LNCAP (cell line): ENCODE results near the gene ETV1.

Source experiments
- TF ChIP-seq, protein P1 (sequence below): fragments of 450-650 bp; IDR thresholded peaks from 2 replicates; pipeline ENCODE4 v1.5.1; 2017; ENCODE audit warnings: mild to moderate bottlenecking

Gene ETV1

DNA sequence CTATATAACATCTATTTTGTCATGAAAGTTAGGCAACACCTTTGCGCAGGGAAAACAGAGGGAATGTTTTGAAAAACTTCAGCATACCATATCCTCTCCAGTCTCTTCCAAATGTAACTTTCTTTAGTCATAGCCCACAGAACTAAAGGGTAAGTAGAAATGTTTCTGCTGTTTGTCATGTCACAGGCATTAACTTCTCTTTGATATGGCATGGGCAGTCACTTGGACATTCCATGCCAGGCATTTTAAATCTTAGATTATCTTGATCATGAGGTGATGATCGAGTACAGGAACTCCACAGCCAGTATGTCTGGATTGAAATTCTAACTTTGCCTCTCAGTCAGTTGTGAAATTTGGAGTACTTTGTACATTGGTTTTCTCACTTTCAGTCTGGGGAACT is 27.5 kb upstream of the ETV1 start:
- TF ChIP-seq, protein P1, sequence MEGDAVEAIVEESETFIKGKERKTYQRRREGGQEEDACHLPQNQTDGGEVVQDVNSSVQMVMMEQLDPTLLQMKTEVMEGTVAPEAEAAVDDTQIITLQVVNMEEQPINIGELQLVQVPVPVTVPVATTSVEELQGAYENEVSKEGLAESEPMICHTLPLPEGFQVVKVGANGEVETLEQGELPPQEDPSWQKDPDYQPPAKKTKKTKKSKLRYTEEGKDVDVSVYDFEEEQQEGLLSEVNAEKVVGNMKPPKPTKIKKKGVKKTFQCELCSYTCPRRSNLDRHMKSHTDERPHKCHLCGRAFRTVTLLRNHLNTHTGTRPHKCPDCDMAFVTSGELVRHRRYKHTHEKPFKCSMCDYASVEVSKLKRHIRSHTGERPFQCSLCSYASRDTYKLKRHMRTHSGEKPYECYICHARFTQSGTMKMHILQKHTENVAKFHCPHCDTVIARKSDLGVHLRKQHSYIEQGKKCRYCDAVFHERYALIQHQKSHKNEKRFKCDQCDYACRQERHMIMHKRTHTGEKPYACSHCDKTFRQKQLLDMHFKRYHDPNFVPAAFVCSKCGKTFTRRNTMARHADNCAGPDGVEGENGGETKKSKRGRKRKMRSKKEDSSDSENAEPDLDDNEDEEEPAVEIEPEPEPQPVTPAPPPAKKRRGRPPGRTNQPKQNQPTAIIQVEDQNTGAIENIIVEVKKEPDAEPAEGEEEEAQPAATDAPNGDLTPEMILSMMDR: no peak

DNA sequence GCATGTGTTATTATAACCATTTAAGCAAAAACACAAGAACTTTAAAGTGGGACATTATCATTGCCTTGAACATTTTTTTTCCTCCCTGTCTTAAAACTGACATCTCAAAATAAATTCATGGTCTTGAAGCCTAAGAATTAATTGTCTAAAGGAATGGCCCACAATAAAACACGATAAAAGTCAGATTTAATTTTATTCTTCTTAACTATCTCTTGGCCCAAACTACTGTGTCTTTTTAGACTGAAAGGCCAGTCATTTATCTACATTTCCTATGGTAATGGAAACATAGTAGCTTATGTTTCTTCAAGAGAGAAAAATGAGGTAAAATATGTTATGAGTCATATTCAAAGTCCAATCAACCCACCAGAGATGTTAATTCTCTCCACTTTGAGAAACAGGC is 24.4 kb upstream of the ETV1 start:
- TF ChIP-seq, protein P1: no peak

DNA sequence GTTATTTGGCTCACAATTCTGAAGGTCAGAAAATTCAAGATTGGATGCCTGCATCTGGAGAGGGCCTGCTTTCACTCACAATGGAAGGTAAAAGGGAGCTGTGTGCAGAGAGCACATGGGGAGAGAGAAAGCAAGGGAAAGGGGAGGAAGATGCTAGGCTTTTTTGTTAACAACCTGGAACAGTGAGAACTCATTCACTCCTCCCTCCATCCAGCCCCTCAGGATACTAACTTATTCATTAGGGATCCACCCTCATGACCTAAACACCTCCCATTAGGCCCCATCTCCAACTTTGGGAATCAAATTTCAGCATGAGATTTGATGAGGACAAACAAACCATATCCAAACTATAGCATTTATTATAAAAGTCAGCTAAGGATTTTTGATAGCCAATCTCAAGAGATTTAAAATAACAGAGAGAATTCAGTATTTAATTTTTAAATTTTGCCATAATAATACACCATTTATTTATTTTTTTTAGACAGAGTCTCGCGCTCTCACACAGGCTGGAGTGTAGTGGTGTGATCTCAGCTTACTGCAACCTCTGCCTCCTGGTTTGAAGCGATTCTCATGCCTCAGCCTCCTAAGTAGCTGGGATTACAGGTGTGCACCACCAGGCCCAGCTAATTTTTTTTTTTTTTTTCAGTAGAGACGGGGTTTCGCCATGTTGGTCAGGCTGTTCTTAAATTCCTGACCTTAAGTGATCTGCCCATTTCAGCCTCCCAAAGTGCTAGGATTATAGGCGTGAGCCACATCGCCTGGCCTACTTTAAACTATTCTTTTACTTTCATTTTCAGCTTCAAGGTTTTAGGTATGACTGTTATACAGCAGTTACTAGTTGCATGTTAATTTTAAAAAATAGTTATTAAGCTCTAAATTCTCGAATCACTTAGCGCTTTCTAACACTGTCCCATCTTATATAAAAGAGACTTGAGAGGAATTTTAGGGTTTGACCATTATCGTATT is 20.3 kb upstream of the ETV1 start:
- TF ChIP-seq, protein P1: no peak

DNA sequence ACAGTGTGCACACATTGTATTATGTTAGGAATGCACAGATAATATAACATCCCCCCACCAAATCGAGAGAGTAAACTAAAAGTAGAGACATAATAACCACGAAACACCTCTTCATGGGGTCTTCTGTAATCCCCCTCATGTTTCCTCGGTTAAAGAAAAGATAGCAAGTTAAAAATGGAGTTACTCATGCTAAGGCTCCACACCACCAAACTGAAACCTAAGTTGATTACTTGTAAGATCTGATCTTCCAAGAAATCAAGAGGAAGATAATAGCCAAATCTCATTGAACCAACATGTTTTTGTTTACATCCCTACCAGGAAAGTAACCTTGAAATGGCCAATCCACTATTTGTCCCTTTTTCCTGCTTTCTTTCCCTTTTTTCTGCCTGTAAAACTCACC is 11.7 kb upstream of the ETV1 start:
- TF ChIP-seq, protein P1: no peak

DNA sequence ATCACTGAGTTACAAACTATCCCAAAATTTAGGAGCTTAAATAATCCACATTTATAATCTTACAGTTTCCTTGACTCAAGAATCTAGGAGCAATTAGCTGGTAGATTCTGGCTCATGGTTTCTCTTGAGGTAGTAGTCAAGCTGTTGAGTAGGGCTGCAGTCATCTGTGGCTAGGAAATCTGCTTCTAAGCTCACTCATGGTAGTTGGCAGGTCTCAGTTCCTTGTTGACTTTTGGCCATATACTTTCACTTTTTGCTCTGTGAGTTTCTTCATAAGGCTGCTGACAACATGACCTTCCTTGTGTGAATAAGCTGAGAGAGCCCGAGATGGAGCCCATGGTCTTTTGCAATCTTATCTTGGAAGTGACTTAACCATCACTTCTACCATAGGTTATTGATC is 10.8 kb upstream of the ETV1 start:
- TF ChIP-seq, protein P1: no peak

DNA sequence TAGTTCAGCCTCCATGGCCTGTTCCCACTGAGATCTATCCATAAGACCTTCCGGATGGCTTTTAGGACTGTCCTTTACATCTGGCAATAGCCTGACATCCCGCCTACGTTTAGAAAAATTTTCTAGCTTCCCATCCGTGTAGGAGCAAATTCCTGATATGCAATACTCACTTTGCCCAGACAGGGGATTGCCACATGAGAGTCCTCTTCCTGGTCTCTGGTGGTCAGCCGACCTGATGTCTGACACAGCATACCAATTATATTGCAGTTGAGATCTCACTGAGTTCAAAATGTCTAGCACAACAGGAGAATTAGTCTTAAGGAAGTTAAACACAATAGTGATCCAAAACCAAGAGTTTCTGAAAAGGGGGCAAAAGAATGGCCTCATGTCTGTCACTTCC is 9.4 kb upstream of the ETV1 start:
- TF ChIP-seq, protein P1: no peak

DNA sequence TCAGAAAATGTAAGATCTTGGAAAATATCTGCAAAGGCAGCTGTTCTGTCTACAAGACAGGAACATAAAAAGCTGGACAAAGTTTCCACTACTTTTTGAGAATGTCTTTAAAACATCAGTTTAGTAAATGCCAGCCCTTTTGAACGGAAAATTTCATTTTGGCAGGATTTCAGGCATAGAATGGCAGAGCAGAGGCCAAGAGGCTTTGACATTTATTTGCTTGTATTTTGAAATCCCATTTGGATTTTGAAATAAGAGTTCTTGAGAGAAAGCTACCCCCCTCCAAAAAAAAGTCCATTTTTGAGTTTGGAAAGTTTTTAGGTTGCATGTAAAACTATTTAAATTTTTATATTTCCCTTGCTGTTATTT is 3.1 kb upstream of the ETV1 start:
- TF ChIP-seq, protein P1: no peak
